ENCODE measurements around the gene SCAPER. TPM values are rescaled to one million over a fixed set of nuclear protein-coding genes. Genes with fewer than 3 reads are reported as not detected.
"Not testable (repeated sequence)": the region's sequence is repeated elsewhere in the genome, so short reads cannot be mapped to it uniquely, and the experiment has no call there.

The SCAPER gene
- total and polyA plus RNA-seq, 2 donors (not counting 1 experiment from before 2014, with no cell fraction given) = 8.3 to 61.6 TPM

GRCh38 chr15:76432604-76433003, 472.5 kb downstream of the SCAPER start:
- TF ChIP-seq CTCF (IDR thresholded peaks at IDR 0.05) (no peak), EZH2 (IDR thresholded peaks at IDR 0.05; ENCODE audit: borderline replicate concordance, insufficient read depth, low read depth, low read length, poor library complexity, severe bottlenecking) (no peak)
- no peak overlapping the region for H3K4me3 ChIP-seq (ENCODE audit: control extremely low read depth in 1 of 5, extremely low read depth in 1 of 5, insufficient read depth in 1 of 5, low read depth in 2 of 5, low read length in 4 of 5)
- WGBS (ENCODE audit: insufficient coverage) = 100% methylated on average over 1 of the region's 1 CpG
- DNase-seq (no peak), ATAC-seq (ENCODE audit: low read depth) (no peak)
- Mint-ChIP-seq H3K27ac (no peak overlapping the region), H3K4me1 (no peaks in the 10 kb centered on the region), H3K4me3 (no peak overlapping the region), H3K27me3 (no peaks in the 10 kb centered on the region), H3K9me3 (ENCODE audit: insufficient read depth) (peaks cover 5% of the 10 kb centered on the region)
- H3K27ac ChIP-seq (ENCODE audit: low read length in 2 of 2) = no peak overlapping the region
- H4K20me1 ChIP-seq (ENCODE audit: control insufficient read depth, insufficient read depth, low read length, poor library complexity, severe bottlenecking) = no peaks in the 10 kb centered on the region
- intact Hi-C loops (cut with micrococcal nuclease) = no loop called here
- H3K27me3 ChIP-seq (replicated peaks in 1 of 4; ENCODE audit: control extremely low read depth in 1 of 4, control insufficient read depth in 3 of 4, insufficient read depth in 4 of 4, low read length in 3 of 4) = no peaks in the 10 kb centered on the region
- no peaks in the 10 kb centered on the region for H3K4me1 ChIP-seq (ENCODE audit: control insufficient read depth in 2 of 2, insufficient read depth in 2 of 2, low read length in 2 of 2)
- no peak overlapping the region for H3K4me2 ChIP-seq (replicated peaks; ENCODE audit: low read depth, low read length, poor library complexity, severe bottlenecking)
- no peaks in the 10 kb centered on the region for H3K79me2 ChIP-seq (ENCODE audit: control insufficient read depth, insufficient read depth, low read length)
- ChIA-PET POLR2A (no interaction called here), CTCF (no interaction called here)
- peaks cover 2 to 3% of the 10 kb centered on the region in 2 experiments for H3K36me3 ChIP-seq (replicated peaks in 1 of 2; ENCODE audit: control extremely low read depth in 1 of 2, control insufficient read depth in 1 of 2, extremely low read depth in 1 of 2, insufficient read depth in 2 of 2, low read length in 1 of 2)
- peaks cover 0 to 4% (median 0%) of the 10 kb centered on the region in 3 donors for H3K9me3 ChIP-seq (ENCODE audit: control extremely low read depth in 1 of 3, control insufficient read depth in 2 of 3, insufficient read depth in 1 of 3, low read length in 2 of 3)
- no peak overlapping the region for H3K9ac ChIP-seq (ENCODE audit: low read length)
- H2AFZ ChIP-seq (ENCODE audit: insufficient read depth, low read depth, low read length, poor library complexity, severe bottlenecking) = no peak overlapping the region

GRCh38 chr15:76431971-76432370, 473.2 kb downstream of the SCAPER start:
- no peak overlapping the region for H3K4me3 ChIP-seq (ENCODE audit: control extremely low read depth in 1 of 5, extremely low read depth in 1 of 5, insufficient read depth in 1 of 5, low read depth in 2 of 5, low read length in 4 of 5)
- TF ChIP-seq CTCF (IDR thresholded peaks at IDR 0.05) = no peak
- TF ChIP-seq EZH2 (IDR thresholded peaks at IDR 0.05; ENCODE audit: borderline replicate concordance, insufficient read depth, low read depth, low read length, poor library complexity, severe bottlenecking) = no peak
- intact Hi-C loops (cut with micrococcal nuclease) = no loop called here
- no peaks in the 10 kb centered on the region for H4K20me1 ChIP-seq (ENCODE audit: control insufficient read depth, insufficient read depth, low read length, poor library complexity, severe bottlenecking)
- H3K36me3 ChIP-seq (replicated peaks in 1 of 2; ENCODE audit: control extremely low read depth in 1 of 2, control insufficient read depth in 1 of 2, extremely low read depth in 1 of 2, insufficient read depth in 2 of 2, low read length in 1 of 2) = peaks cover 2 to 3% of the 10 kb centered on the region in 2 experiments
- WGBS (ENCODE audit: insufficient coverage) = 94% methylated on average over 4 of the region's 4 CpGs
- H3K9ac ChIP-seq (ENCODE audit: low read length) = no peak overlapping the region
- no peaks in the 10 kb centered on the region for H3K4me1 Mint-ChIP-seq
- no peak overlapping the region for H3K4me2 ChIP-seq (replicated peaks; ENCODE audit: low read depth, low read length, poor library complexity, severe bottlenecking)
- no peaks in the 10 kb centered on the region for H3K4me1 ChIP-seq (ENCODE audit: control insufficient read depth in 2 of 2, insufficient read depth in 2 of 2, low read length in 2 of 2)
- H3K27ac Mint-ChIP-seq = no peak overlapping the region
- H3K9me3 ChIP-seq (ENCODE audit: control extremely low read depth in 1 of 3, control insufficient read depth in 2 of 3, insufficient read depth in 1 of 3, low read length in 2 of 3) = peaks cover 0 to 4% (median 1%) of the 10 kb centered on the region in 3 donors
- no peaks in the 10 kb centered on the region for H3K27me3 Mint-ChIP-seq
- POLR2A ChIA-PET = no interaction called here
- H3K79me2 ChIP-seq (ENCODE audit: control insufficient read depth, insufficient read depth, low read length) = no peaks in the 10 kb centered on the region
- no peaks in the 10 kb centered on the region for H3K27me3 ChIP-seq (replicated peaks in 1 of 4; ENCODE audit: control extremely low read depth in 1 of 4, control insufficient read depth in 3 of 4, insufficient read depth in 4 of 4, low read length in 3 of 4)
- DNase-seq (no peak), ATAC-seq (ENCODE audit: low read depth) (no peak)
- no peak overlapping the region for H2AFZ ChIP-seq (ENCODE audit: insufficient read depth, low read depth, low read length, poor library complexity, severe bottlenecking)
- H3K4me3 Mint-ChIP-seq = no peak overlapping the region
- peaks cover 5% of the 10 kb centered on the region for H3K9me3 Mint-ChIP-seq (ENCODE audit: insufficient read depth)
- CTCF ChIA-PET = no interaction called here
- no peak overlapping the region for H3K27ac ChIP-seq (ENCODE audit: low read length in 2 of 2)

GRCh38 chr15:76430711-76431110, 474.4 kb downstream of the SCAPER start:
- CTCF ChIA-PET; H2AFZ ChIP-seq (ENCODE audit: insufficient read depth, low read depth, low read length, poor library complexity, severe bottlenecking); H3K27me3 ChIP-seq (replicated peaks in 1 of 4; ENCODE audit: control extremely low read depth in 1 of 4, control insufficient read depth in 3 of 4, insufficient read depth in 4 of 4, low read length in 3 of 4); POLR2A ChIA-PET; H3K36me3 ChIP-seq (replicated peaks in 1 of 2; ENCODE audit: control extremely low read depth in 1 of 2, control insufficient read depth in 1 of 2, extremely low read depth in 1 of 2, insufficient read depth in 2 of 2, low read length in 1 of 2); H3K4me3 ChIP-seq (ENCODE audit: control extremely low read depth in 1 of 5, extremely low read depth in 1 of 5, insufficient read depth in 1 of 5, low read depth in 2 of 5, low read length in 4 of 5); DNase-seq; H3K79me2 ChIP-seq (ENCODE audit: control insufficient read depth, insufficient read depth, low read length); H4K20me1 ChIP-seq (ENCODE audit: control insufficient read depth, insufficient read depth, low read length, poor library complexity, severe bottlenecking); H3K4me2 ChIP-seq (replicated peaks; ENCODE audit: low read depth, low read length, poor library complexity, severe bottlenecking); ATAC-seq (ENCODE audit: low read depth); H3K4me3 Mint-ChIP-seq; H3K9me3 ChIP-seq (ENCODE audit: control extremely low read depth in 1 of 3, control insufficient read depth in 2 of 3, insufficient read depth in 1 of 3, low read length in 2 of 3); H3K9ac ChIP-seq (ENCODE audit: low read length); H3K27ac Mint-ChIP-seq; H3K4me1 Mint-ChIP-seq; H3K27me3 Mint-ChIP-seq; intact Hi-C loops (cut with micrococcal nuclease); H3K9me3 Mint-ChIP-seq (ENCODE audit: insufficient read depth); H3K4me1 ChIP-seq (ENCODE audit: control insufficient read depth in 2 of 2, insufficient read depth in 2 of 2, low read length in 2 of 2); H3K27ac ChIP-seq (ENCODE audit: low read length in 2 of 2): not testable (repeated sequence)
- WGBS (ENCODE audit: insufficient coverage) = no CpG with 5 or more reads among the region's 2 CpGs
